DMS153 (cell line): Measurements from ENCODE around the gene FYN.

ENCODE experiments used
- DNase-seq: peaks from one replicate; lab custom pipeline; 2025; lab: John Stamatoyannopoulos, UW

The FYN gene

GRCh38 chr6:111806561-111807497, 66.4 kb downstream of the FYN start:
- DNase-seq: no peak

GRCh38 chr6:111806165-111806547, 67.1 kb downstream of the FYN start:
- no peak for DNase-seq

GRCh38 chr6:111805511-111806164, 67.6 kb downstream of the FYN start:
- no peak for DNase-seq

- DNase-seq: no peak
Measured at GRCh38 chr6:111804627-111805235, 68.5 kb downstream of the FYN start.

- no peak for DNase-seq
Measured at GRCh38 chr6:111803804-111804203, 69.4 kb downstream of the FYN start.

GRCh38 chr6:111803371-111803770, 69.9 kb downstream of the FYN start:
- DNase-seq: no peak

GRCh38 chr6:111802720-111803330, 70.4 kb downstream of the FYN start:
- DNase-seq: no peak

- no peak for DNase-seq
Measured at GRCh38 chr6:111802015-111802414, 71.2 kb downstream of the FYN start.

GRCh38 chr6:111800821-111801220, 72.4 kb downstream of the FYN start:
- no peak for DNase-seq

GRCh38 chr6:111800259-111800765, 72.9 kb downstream of the FYN start:
- no peak for DNase-seq

GRCh38 chr6:111799576-111800258, 73.5 kb downstream of the FYN start:
- no peak for DNase-seq

- DNase-seq: no peak
Measured at GRCh38 chr6:111798281-111798725, 74.9 kb downstream of the FYN start.

- no peak for DNase-seq
Measured at GRCh38 chr6:111796310-111796918, 76.8 kb downstream of the FYN start.

GRCh38 chr6:111795558-111795957, 77.7 kb downstream of the FYN start:
- no peak for DNase-seq

- no peak for DNase-seq
Measured at GRCh38 chr6:111794727-111795452, 78.4 kb downstream of the FYN start.

GRCh38 chr6:111794300-111794699, 79.0 kb downstream of the FYN start:
- DNase-seq: no peak

- DNase-seq: no peak
Measured at GRCh38 chr6:111793711-111794111, 79.5 kb downstream of the FYN start.

- no peak for DNase-seq
Measured at GRCh38 chr6:111792914-111793700, 80.1 kb downstream of the FYN start.

GRCh38 chr6:111792241-111792640, 81.0 kb downstream of the FYN start:
- DNase-seq: no peak

- DNase-seq: no peak
Measured at GRCh38 chr6:111791415-111791814, 81.8 kb downstream of the FYN start.
